SK-N-MC (cell line): ENCODE data around the gene SMOC1.

Source experiments
- DNase-seq: peaks from one replicate; pipeline ENCODE4 v3.0.0-alpha.2; 2011; ENCODE audit warnings: low read depth, low spot score
- H3K27ac ChIP-seq: fragments of 200-600 bp; sonication (generic); 2 replicates; pipeline ENCODE4 v1.5.1; 2016; ENCODE audit warnings: mixed run types
- H3K36me3 ChIP-seq: fragments of 200-600 bp; sonication (generic); 2 replicates; pipeline ENCODE4 v1.6.1; 2017; ENCODE audit warnings: antibody characterized with exemption, low read length, mixed read lengths; ENCODE audit not compliant: insufficient read depth
- H3K4me3 ChIP-seq: fragments of 200-600 bp; sonication (generic); 2 replicates; pipeline ENCODE4 v1.5.1; 2016
- H3K9ac ChIP-seq: fragments of 200-600 bp; sonication (generic); 2 replicates; pipeline ENCODE4 v1.8.0; 2017; ENCODE audit warnings: mixed run types, mixed read lengths; ENCODE audit not compliant: insufficient read length
- H3K9me3 ChIP-seq: fragments of 200-600 bp; sonication (generic); 2 replicates; pipeline ENCODE4 v1.6.1; 2017; ENCODE audit warnings: low read depth, mild to moderate bottlenecking, antibody characterized with exemption, low read length, moderate library complexity, mixed read lengths
- EZH2 ChIP-seq: fragments of 200-600 bp; sonication (generic); IDR thresholded peaks from one replicate; pipeline ENCODE4 v1.6.1; 2017; ENCODE audit warnings: antibody characterized with exemption
- FOXP2 ChIP-seq: optimal IDR thresholded peaks from 2 replicates; pipeline ENCODE3; 2011; ENCODE audit warnings: mild to moderate bottlenecking, moderate library complexity; ENCODE audit not compliant: insufficient read depth; ENCODE audit errors: extremely low read length, control extremely low read depth
- POLR2AphosphoS5 ChIP-seq: IDR thresholded peaks from 2 replicates; pipeline ENCODE4 v1.6.1; 2012; ENCODE audit warnings: mild to moderate bottlenecking, low read depth, low read length, borderline replicate concordance

The SMOC1 gene

GRCh38 chr14:70021548-70022220, 142.5 kb downstream of the SMOC1 start:
- no peak for DNase-seq
- no peak for TF ChIP-seq EZH2
- TF ChIP-seq FOXP2 = no peak
- no peak for TF ChIP-seq POLR2AphosphoS5
- H3K9ac ChIP-seq = no peak overlapping the region
- no peaks in the 10 kb centered on the region for H3K9me3 ChIP-seq
- H3K27ac ChIP-seq = no peak overlapping the region
- no peak overlapping the region for H3K4me3 ChIP-seq
- no peaks in the 10 kb centered on the region for H3K36me3 ChIP-seq

GRCh38 chr14:70022771-70023445, 143.7 kb downstream of the SMOC1 start:
- no peak overlapping the region for H3K4me3 ChIP-seq
- no peak for TF ChIP-seq EZH2
- no peak for TF ChIP-seq FOXP2
- TF ChIP-seq POLR2AphosphoS5 = no peak
- H3K9ac ChIP-seq = no peak overlapping the region
- H3K9me3 ChIP-seq = no peaks in the 10 kb centered on the region
- DNase-seq = no peak
- no peaks in the 10 kb centered on the region for H3K36me3 ChIP-seq
- no peak overlapping the region for H3K27ac ChIP-seq

GRCh38 chr14:70023871-70024270, 144.7 kb downstream of the SMOC1 start:
- no peaks in the 10 kb centered on the region for H3K36me3 ChIP-seq

GRCh38 chr14:70027785-70028428, 148.7 kb downstream of the SMOC1 start:
- DNase-seq = no peak
- H3K9me3 ChIP-seq = no peaks in the 10 kb centered on the region
- H3K4me3 ChIP-seq = no peak overlapping the region
- no peak overlapping the region for H3K9ac ChIP-seq
- no peaks in the 10 kb centered on the region for H3K36me3 ChIP-seq
- no peak for TF ChIP-seq FOXP2
- TF ChIP-seq EZH2 = no peak
- no peak for TF ChIP-seq POLR2AphosphoS5
- no peak overlapping the region for H3K27ac ChIP-seq

More at GRCh38 chr14:70023871-70024270, 144.7 kb downstream of the SMOC1 start:
- no peak overlapping the region for H3K9ac ChIP-seq
- H3K4me3 ChIP-seq = no peak overlapping the region
- no peak overlapping the region for H3K27ac ChIP-seq
- DNase-seq = no peak
- no peaks in the 10 kb centered on the region for H3K9me3 ChIP-seq
- TF ChIP-seq POLR2AphosphoS5 = no peak
- TF ChIP-seq FOXP2 = no peak
- TF ChIP-seq EZH2 = no peak

GRCh38 chr14:70029296-70030132, 150.3 kb downstream of the SMOC1 start:
- Histone ChIP-seq H3K27ac (no peak overlapping the region), H3K36me3 (no peaks in the 10 kb centered on the region), H3K4me3 (no peak overlapping the region), H3K9me3 (no peaks in the 10 kb centered on the region), H3K9ac (no peak overlapping the region)
- DNase-seq = no peak
- no peak for TF ChIP-seq FOXP2
- TF ChIP-seq EZH2 = no peak
- no peak for TF ChIP-seq POLR2AphosphoS5

GRCh38 chr14:70032016-70032415, 152.8 kb downstream of the SMOC1 start:
- Histone ChIP-seq H3K9me3 (no peaks in the 10 kb centered on the region), H3K36me3 (no peaks in the 10 kb centered on the region), H3K27ac (no peak overlapping the region), H3K9ac (no peak overlapping the region), H3K4me3 (no peak overlapping the region)
- TF ChIP-seq FOXP2 = no peak
- no peak for TF ChIP-seq POLR2AphosphoS5
- no peak for TF ChIP-seq EZH2
- no peak for DNase-seq

- no peak overlapping the region for H3K4me3 ChIP-seq
- DNase-seq = no peak
- H3K9me3 ChIP-seq = no peaks in the 10 kb centered on the region
- H3K27ac ChIP-seq = no peak overlapping the region
- TF ChIP-seq POLR2AphosphoS5 = no peak
- TF ChIP-seq FOXP2 = no peak
- no peak for TF ChIP-seq EZH2
- H3K9ac ChIP-seq = no peak overlapping the region
- no peaks in the 10 kb centered on the region for H3K36me3 ChIP-seq
Observed at GRCh38 chr14:70032447-70032846, 153.2 kb downstream of the SMOC1 start.

- H3K27ac ChIP-seq = no peak overlapping the region
Observed at GRCh38 chr14:70033116-70033515, 153.9 kb downstream of the SMOC1 start.

More at GRCh38 chr14:70033116-70033515, 153.9 kb downstream of the SMOC1 start:
- Histone ChIP-seq H3K36me3 (no peaks in the 10 kb centered on the region), H3K4me3 (no peak overlapping the region), H3K9me3 (no peaks in the 10 kb centered on the region), H3K9ac (no peak overlapping the region)
- TF ChIP-seq FOXP2 (no peak), EZH2 (no peak), POLR2AphosphoS5 (no peak)
- no peak for DNase-seq
